CD4-positive, alpha-beta T cell treated with Interleukin-4 for 1 hour (primary cell): Measurements from ENCODE around the gene STK24.

ENCODE experiments used
- DNase-seq, 2 donors: peaks; one replicate each; pipeline ENCODE4 v3.0.0-alpha.2; 2020 to 2022

The STK24 gene

GRCh38 chr13:98581971-98582702, 5.2 kb upstream of the STK24 start:
- no peak for DNase-seq

- DNase-seq, result no peak
Observed at GRCh38 chr13:98581381-98581780, 4.5 kb upstream of the STK24 start.

- DNase-seq, result no peak
Observed at GRCh38 chr13:98580420-98580819, 3.5 kb upstream of the STK24 start.

- DNase-seq, result no peak
Observed at GRCh38 chr13:98577836-98578285, 954 bp upstream of the STK24 start.

- DNase-seq, result no peak
Observed at GRCh38 chr13:98576200-98576945, 534 bp downstream of the STK24 start.

GRCh38 chr13:98575904-98576199, 1.1 kb downstream of the STK24 start:
- DNase-seq, result no peak

GRCh38 chr13:98575009-98575903, 1.7 kb downstream of the STK24 start:
- peak in 1 of 2 donors; percentile 39 for DNase-seq

GRCh38 chr13:98571955-98572662, 4.8 kb downstream of the STK24 start:
- no peak for DNase-seq

- peak; percentile 52 to 64 for DNase-seq
Observed at GRCh38 chr13:98570929-98571372, 6.0 kb downstream of the STK24 start.

GRCh38 chr13:98569494-98570367, 7.2 kb downstream of the STK24 start:
- DNase-seq, result peak in 1 of 2 donors; percentile 38

GRCh38 chr13:98568918-98569317, 8.0 kb downstream of the STK24 start:
- DNase-seq, result no peak

GRCh38 chr13:98567140-98567539, 9.8 kb downstream of the STK24 start:
- DNase-seq, result no peak

- DNase-seq, result no peak
Observed at GRCh38 chr13:98565726-98566565, 11.0 kb downstream of the STK24 start.

- DNase-seq, result no peak
Observed at GRCh38 chr13:98564204-98564603, 12.7 kb downstream of the STK24 start.

GRCh38 chr13:98563071-98563470, 13.8 kb downstream of the STK24 start:
- DNase-seq, result peak; percentile 32 to 63

- DNase-seq, result no peak
Observed at GRCh38 chr13:98559169-98559568, 17.7 kb downstream of the STK24 start.

GRCh38 chr13:98557937-98558792, 18.7 kb downstream of the STK24 start:
- DNase-seq, result no peak

- DNase-seq, result peak; percentile 38 to 62
Observed at GRCh38 chr13:98556968-98557631, 19.8 kb downstream of the STK24 start.
